Peyer's patch (tissue), 4 donors: ENCODE measurements around the gene CLCNKB.

Experiments used
- CTCF ChIP-seq, 6 experiments: fragments of 450-650 bp in 4 of 6; fragments of 200-600 bp in 2 of 6; sonication (generic) in 1 of 6; IDR thresholded peaks; one replicate each; pipeline ENCODE4 v1.5.1; 2017 to 2019; ENCODE audit warnings: antibody characterized with exemption in 6 of 6, mild to moderate bottlenecking in 3 of 6, moderate library complexity in 1 of 6
- POLR2A ChIP-seq, 2 donors: fragments of 450-650 bp; IDR thresholded peaks; one replicate each; pipeline ENCODE4 v1.5.1; 2017; ENCODE audit warnings: antibody characterized with exemption in 2 of 2, mild to moderate bottlenecking in 2 of 2, moderate library complexity in 2 of 2

- no peak for TF ChIP-seq CTCF (IDR thresholded peaks at IDR 0.05)
- TF ChIP-seq POLR2A (IDR thresholded peaks at IDR 0.05): no peak
Observed at GRCh38 chr1:16043950-16044349, 368 bp downstream of the CLCNKB start.
